IMR-90 (cell line): Measurements from ENCODE around the gene CUTA. TPM values are rescaled to one million over a fixed set of nuclear protein-coding genes. Genes with fewer than 3 reads are reported as not detected.

Experiments used
- ATAC-seq: fragments of 200-7000 bp; cut with Tn5 transposase; 2 replicates; pipeline ENCODE4 v1.9.1; 2020; ENCODE audit warnings: low read depth, mild to moderate bottlenecking, moderate library complexity
- BruUV-seq: library from RNA; stranded (reverse); fragments of 400-500 nt; replicated peaks from 2 replicates; lab custom pipeline; 2021; lab: Mats Ljungman, UMichigan
- CTCF ChIA-PET: fragments of 300-600 bp; formaldehyde crosslinking; extraction: SDS; loops from one replicate; lab custom pipeline; 2021; ENCODE audit warnings: antibody characterized with exemption; lab: Yijun Ruan, JAX
- POLR2A ChIA-PET: fragments of 300-600 bp; sonication (Branson Sonifier 250); formaldehyde crosslinking; loops from one replicate; lab custom pipeline; 2022; ENCODE audit warnings: antibody characterized with exemption; ENCODE audit not compliant: unreplicated experiment; lab: Charles Lee
- DNase-seq: peaks from one replicate; pipeline ENCODE4 v3.0.0; 2013
- H2AFZ ChIP-seq: replicated peaks from 2 replicates; pipeline ENCODE3; 2013; ENCODE audit warnings: low read length, mild to moderate bottlenecking; ENCODE audit not compliant: poor library complexity
- H2AK5ac ChIP-seq: 2 replicates; pipeline ENCODE4 v1.6.1; 2013; ENCODE audit warnings: low read depth, low read length, inconsistent platforms
- H2AK9ac ChIP-seq: replicated peaks from 2 replicates; pipeline ENCODE3; 2013; ENCODE audit warnings: mild to moderate bottlenecking, low read depth, low read length, moderate library complexity; ENCODE audit not compliant: poor library complexity
- H2BK120ac ChIP-seq: 2 replicates; pipeline ENCODE4 v1.6.1; 2013; ENCODE audit warnings: low read depth, low read length, inconsistent platforms
- H2BK15ac ChIP-seq: 3 replicates; pipeline ENCODE4 v1.6.1; 2013; ENCODE audit warnings: low read depth, low read length, inconsistent platforms
- H2BK20ac ChIP-seq: 2 replicates; pipeline ENCODE4 v1.6.1; 2013; ENCODE audit warnings: low read depth, mild to moderate bottlenecking, inconsistent platforms, low read length, moderate library complexity
- H2BK5ac ChIP-seq: 2 replicates; pipeline ENCODE4 v1.6.1; 2013; ENCODE audit warnings: mild to moderate bottlenecking, low read depth, low read length, inconsistent platforms; ENCODE audit not compliant: poor library complexity, severe bottlenecking
- H3K14ac ChIP-seq: replicated peaks from 2 replicates; pipeline ENCODE4 v1.6.1; 2013; ENCODE audit warnings: low read depth, low read length, inconsistent platforms
- H3K18ac ChIP-seq: 2 replicates; pipeline ENCODE4 v1.6.1; 2013; ENCODE audit warnings: low read depth, low read length, control low read depth
- H3K23ac ChIP-seq: 2 replicates; pipeline ENCODE4 v1.6.1; 2013; ENCODE audit warnings: low read depth, low read length, inconsistent platforms
- H3K27ac ChIP-seq: 2 replicates; pipeline ENCODE4 v1.5.1; 2013; ENCODE audit warnings: mild to moderate bottlenecking, control low read depth, low read length; ENCODE audit not compliant: insufficient read depth
- H3K27me3 ChIP-seq: 2 replicates; pipeline ENCODE4 v1.6.1; 2013; ENCODE audit warnings: low read length; ENCODE audit not compliant: control insufficient read depth, insufficient read depth
- H3K36me3 ChIP-seq: 2 replicates; pipeline ENCODE4 v1.6.1; 2013; ENCODE audit warnings: low read length, mixed read lengths; ENCODE audit not compliant: control insufficient read depth, insufficient read depth
- H3K4ac ChIP-seq: 2 replicates; pipeline ENCODE4 v1.6.1; 2013; ENCODE audit warnings: low read depth, low read length, inconsistent platforms
- H3K4me1 ChIP-seq: 2 replicates; pipeline ENCODE4 v1.6.1; 2013; ENCODE audit warnings: low read length, mixed read lengths; ENCODE audit not compliant: control insufficient read depth, insufficient read depth
- H3K4me2 ChIP-seq: 2 replicates; pipeline ENCODE4 v1.6.1; 2013; ENCODE audit warnings: low read depth, mild to moderate bottlenecking, control low read depth, low read length, moderate library complexity
- H3K4me3 ChIP-seq: 2 replicates; pipeline ENCODE4 v1.5.1; 2013; ENCODE audit warnings: low read depth, mild to moderate bottlenecking, control low read depth, low read length, moderate library complexity; ENCODE audit not compliant: insufficient read depth
- H3K56ac ChIP-seq: 2 replicates; pipeline ENCODE4 v1.6.1; 2013; ENCODE audit warnings: low read length, inconsistent platforms; ENCODE audit not compliant: insufficient read depth; ENCODE audit errors: extremely low read depth
- H3K79me1 ChIP-seq, 2 experiments: 2 replicates each; pipeline ENCODE4 v1.6.1; 2013; ENCODE audit warnings: low read length in 2 of 2, inconsistent platforms in 1 of 2, low read depth in 1 of 2
- H3K9ac ChIP-seq: 2 replicates; pipeline ENCODE4 v1.6.1; 2013; ENCODE audit warnings: low read depth, low read length, control low read depth
- H3K9me1 ChIP-seq: 2 replicates; pipeline ENCODE4 v1.6.1; 2013; ENCODE audit warnings: low read length, inconsistent platforms; ENCODE audit not compliant: insufficient read depth
- H3K9me3 ChIP-seq: 2 replicates; pipeline ENCODE4 v1.6.1; 2013; ENCODE audit warnings: low read length; ENCODE audit not compliant: control insufficient read depth, insufficient read depth
- H4K20me1 ChIP-seq: 2 replicates; pipeline ENCODE4 v1.6.1; 2013; ENCODE audit warnings: low read length, inconsistent platforms; ENCODE audit not compliant: insufficient read depth
- H4K5ac ChIP-seq: 2 replicates; pipeline ENCODE4 v1.6.1; 2013; ENCODE audit warnings: mild to moderate bottlenecking, low read depth, low read length, control low read depth
- H4K8ac ChIP-seq, 2 experiments: 2 replicates each; pipeline ENCODE4 v1.6.1; 2013; ENCODE audit warnings: low read depth in 2 of 2, low read length in 2 of 2, control low read depth in 1 of 2, inconsistent platforms in 1 of 2
- H4K91ac ChIP-seq: 2 replicates; pipeline ENCODE4 v1.6.1; 2013; ENCODE audit warnings: low read depth, low read length, inconsistent platforms; ENCODE audit not compliant: insufficient read depth
- CTCF ChIP-seq: conservative IDR thresholded peaks from 2 replicates; pipeline ENCODE4 v1.5.1; 2012; ENCODE audit warnings: mild to moderate bottlenecking, low read depth, low read length, improper control_type of control experiment
- ELK1 ChIP-seq: fragments of 150-350 bp; IDR thresholded peaks from 2 replicates; pipeline ENCODE4 v1.6.1; 2016; ENCODE audit warnings: low read depth, mild to moderate bottlenecking, low read length, moderate library complexity, borderline replicate concordance
- MAFK ChIP-seq: IDR thresholded peaks from 2 replicates; pipeline ENCODE4 v1.6.1; 2012; ENCODE audit warnings: low read depth, low read length, improper control_type of control experiment
- MAZ ChIP-seq: IDR thresholded peaks from 2 replicates; pipeline ENCODE4 v1.6.1; 2012; ENCODE audit warnings: low read depth, mild to moderate bottlenecking, low read length, improper control_type of control experiment, moderate library complexity, borderline replicate concordance
- POLR2A ChIP-seq: IDR thresholded peaks from 2 replicates; pipeline ENCODE4 v1.6.1; 2012; ENCODE audit warnings: mild to moderate bottlenecking, low read depth, low read length
- RAD21 ChIP-seq: IDR thresholded peaks from 2 replicates; pipeline ENCODE4 v1.6.1; 2012; ENCODE audit warnings: low read length, improper control_type of control experiment
- WGBS, 2 experiments: methylation state at CpG; one replicate each; pipeline versions ENCODE4 v1.1.5 to v1.1.7; 2013; ENCODE audit warnings: missing lambda C conversion rate in 2 of 2; ENCODE audit not compliant: insufficient read length in 1 of 2; ENCODE audit errors: extremely low coverage in 2 of 2; 5-methylcytosine and 5-hydroxymethylcytosine counted together
- dilution Hi-C: fragments of 300-500 bp; cut with HindIII; formaldehyde crosslinking; loops from one replicate; pipeline ENCODE4 v1.14.3; 2018; ENCODE audit warnings: low sequenced_read_pairs; ENCODE audit not compliant: unreplicated experiment
- in situ Hi-C: fragments of 300-500 bp; cut with MboI; formaldehyde crosslinking; loops from 3 replicates; pipeline ENCODE4 v1.14.3; 2019; ENCODE audit warnings: low sequenced_read_pairs, inconsistent platforms, mixed read lengths
- intact Hi-C: fragments of 100-400 bp; cut with micrococcal nuclease; formaldehyde crosslinking; loops from 2 replicates; pipeline ENCODE4 v1.10.0; 2022
- polyA plus RNA-seq, 3 experiments: library from polyadenylated mRNA; depleted of rRNA; stranded (reverse); fragments of >200 nt; gene quantifications; 2 replicates each; pipeline ENCODE4 v1.2.3, GENCODE V29; 2012; ENCODE audit warnings: low replicate concordance in 1 of 3
- total RNA-seq: library from RNA; depleted of rRNA; stranded (reverse); fragments of >200 nt; gene quantifications from 2 replicates; pipeline ENCODE4 v1.2.3, GENCODE V29; 2012

Gene CUTA
- total and polyA plus RNA-seq, 2 of the 4 experiments (the other 2 are of a cell fraction), result 136 to 427 TPM

- Histone ChIP-seq H3K36me3 (peaks cover 73% of the 10 kb centered on the region), H2BK5ac (no peak overlapping the region), H3K27ac (no peak overlapping the region), H2AK9ac (no peak overlapping the region), H3K79me1 (peaks cover 5 to 9% of the 10 kb centered on the region in 2 experiments), H3K4me1 (no peaks in the 10 kb centered on the region), H3K9me1 (peaks cover 3% of the 10 kb centered on the region; the same call in 1 of the 2 replicates), H3K23ac (no peak overlapping the region), H2BK20ac (no peak overlapping the region), H3K18ac (no peak overlapping the region), H3K9ac (no peak overlapping the region), H4K20me1 (no peaks in the 10 kb centered on the region), H2BK120ac (no peak overlapping the region), H3K4me2 (no peak overlapping the region), H3K56ac (no peak overlapping the region), H2AFZ (no peak overlapping the region), H3K4me3 (no peak overlapping the region), H3K14ac (no peak overlapping the region), H3K27me3 (no peaks in the 10 kb centered on the region), H4K5ac (no peak overlapping the region), H4K8ac (no peak overlapping the region), H3K9me3 (no peaks in the 10 kb centered on the region), H4K91ac (no peak overlapping the region), H2BK15ac (no peak overlapping the region), H3K4ac (no peak overlapping the region), H2AK5ac (no peak overlapping the region)
- TF ChIP-seq CTCF (no peak), POLR2A (no peak), MAZ (no peak), ELK1 (no peak), RAD21 (no peak), MAFK (no peak)
- DNase-seq (peak; percentile 38), ATAC-seq (no peak)
- dilution Hi-C loops, result no loop called here
- intact Hi-C loops, result no loop called here
- 78% methylated on average over 3 of the region's 9 CpGs; no CpG with 5 or more reads in 1 of the 2 experiments for WGBS, 2 experiments
- ChIA-PET CTCF (no interaction called here), POLR2A (no interaction called here)
- no TSS peak for BruUV-seq
- in situ Hi-C loops, result no loop called here
These were observed 22.2 kb upstream of the CUTA start for GRCh38 chr6:33439956-33440648.
